RWPE2 (cell line): Measurements from ENCODE around the gene ARHGAP15.

Experiments
- ATAC-seq: fragments of 200-7000 bp; cut with Tn5 transposase; 3 replicates; pipeline ENCODE4 v1.9.1; 2021; ENCODE audit warnings: low read depth
- DNase-seq: peaks from one replicate; pipeline ENCODE4 v3.0.0-alpha.2; 2020; ENCODE audit warnings: low spot score
- H3K27ac ChIP-seq: fragments of 450-650 bp; 2 replicates; pipeline ENCODE4 v1.5.1; 2017; ENCODE audit warnings: mild to moderate bottlenecking; ENCODE audit not compliant: poor library complexity, severe bottlenecking
- H3K27me3 ChIP-seq: fragments of 250-450 bp; sonication (Bioruptor Pico); 2 replicates; pipeline ENCODE4 v1.5.1; 2021; ENCODE audit warnings: mild to moderate bottlenecking, moderate library complexity; ENCODE audit not compliant: insufficient read depth, poor library complexity, severe bottlenecking
- H3K36me3 ChIP-seq: fragments of 250-450 bp; sonication (Bioruptor Pico); 2 replicates; pipeline ENCODE4 v1.5.1; 2020; ENCODE audit warnings: low read depth, mild to moderate bottlenecking, moderate library complexity
- H3K4me1 ChIP-seq: fragments of 250-450 bp; sonication (Bioruptor Pico); 2 replicates; pipeline ENCODE4 v1.5.1; 2021; ENCODE audit warnings: mild to moderate bottlenecking, moderate library complexity; ENCODE audit not compliant: insufficient read depth, poor library complexity, severe bottlenecking
- H3K4me3 ChIP-seq: fragments of 250-450 bp; sonication (Bioruptor Pico); 2 replicates; pipeline ENCODE4 v1.5.1; 2021; ENCODE audit warnings: mild to moderate bottlenecking, moderate library complexity; ENCODE audit not compliant: severe bottlenecking
- H3K9me3 ChIP-seq: fragments of 250-450 bp; sonication (Bioruptor Pico); 2 replicates; pipeline ENCODE4 v1.5.1; 2021; ENCODE audit warnings: mild to moderate bottlenecking, moderate library complexity; ENCODE audit not compliant: severe bottlenecking
- CTCF ChIP-seq: fragments of 450-650 bp; IDR thresholded peaks from one replicate; pipeline ENCODE4 v1.5.1; 2017; ENCODE audit warnings: mild to moderate bottlenecking, moderate library complexity; ENCODE audit not compliant: poor library complexity, severe bottlenecking

Gene ARHGAP15

GRCh38 chr2:143226714-143227541, 97.7 kb downstream of the ARHGAP15 start:
- DNase-seq (no peak), ATAC-seq (no peak)
- H3K27ac ChIP-seq = no peak overlapping the region
- TF ChIP-seq CTCF = no peak
- H3K4me1 ChIP-seq = no peaks in the 10 kb centered on the region
- no peaks in the 10 kb centered on the region for H3K9me3 ChIP-seq
- no peak overlapping the region for H3K4me3 ChIP-seq
- H3K36me3 ChIP-seq = no peaks in the 10 kb centered on the region
- H3K27me3 ChIP-seq = no peaks in the 10 kb centered on the region

GRCh38 chr2:143229411-143229810, 100.2 kb downstream of the ARHGAP15 start:
- TF ChIP-seq CTCF = no peak
- ATAC-seq (no peak), DNase-seq (no peak)
- Histone ChIP-seq H3K27ac (no peak overlapping the region), H3K4me3 (no peak overlapping the region), H3K27me3 (no peaks in the 10 kb centered on the region), H3K9me3 (no peaks in the 10 kb centered on the region), H3K4me1 (no peaks in the 10 kb centered on the region), H3K36me3 (no peaks in the 10 kb centered on the region)

- no peak for TF ChIP-seq CTCF
- Histone ChIP-seq H3K9me3 (no peaks in the 10 kb centered on the region), H3K36me3 (no peaks in the 10 kb centered on the region), H3K4me3 (no peak overlapping the region), H3K27ac (no peak overlapping the region), H3K27me3 (no peaks in the 10 kb centered on the region), H3K4me1 (no peaks in the 10 kb centered on the region)
- ATAC-seq (no peak), DNase-seq (no peak)
Measured at GRCh38 chr2:143229952-143230351, 100.7 kb downstream of the ARHGAP15 start.

- no peak for TF ChIP-seq CTCF
- ATAC-seq = no peak
- H3K36me3 ChIP-seq = no peaks in the 10 kb centered on the region
- no peak for DNase-seq
- H3K27me3 ChIP-seq = no peaks in the 10 kb centered on the region
- H3K4me3 ChIP-seq = no peak overlapping the region
- H3K9me3 ChIP-seq = no peaks in the 10 kb centered on the region
- H3K27ac ChIP-seq = no peak overlapping the region
- no peaks in the 10 kb centered on the region for H3K4me1 ChIP-seq
Measured at GRCh38 chr2:143230506-143231253, 101.5 kb downstream of the ARHGAP15 start.
